ENCODE results near the gene LIN28A.

DNA sequence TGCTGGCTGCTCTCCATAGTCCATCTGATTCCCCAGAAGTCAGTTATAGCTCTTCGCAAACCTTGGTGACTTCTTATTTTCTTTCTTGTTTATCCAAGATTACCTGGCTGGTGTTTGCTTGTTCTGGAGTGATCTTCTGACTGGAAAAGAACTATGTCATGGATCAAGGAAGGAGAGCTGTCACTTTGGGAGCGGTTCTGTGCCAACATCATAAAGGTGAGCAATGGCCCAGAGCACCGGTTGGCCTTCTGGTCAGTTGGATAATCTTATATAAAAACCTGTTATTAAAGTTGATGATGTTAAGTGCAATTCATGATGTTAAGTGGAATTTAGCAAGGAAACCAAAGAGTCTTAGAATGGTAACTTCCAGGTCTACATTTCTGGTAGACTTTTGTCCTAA lies 22.2 kb downstream of the LIN28A start:
- TF ChIP-seq, protein P1, sequence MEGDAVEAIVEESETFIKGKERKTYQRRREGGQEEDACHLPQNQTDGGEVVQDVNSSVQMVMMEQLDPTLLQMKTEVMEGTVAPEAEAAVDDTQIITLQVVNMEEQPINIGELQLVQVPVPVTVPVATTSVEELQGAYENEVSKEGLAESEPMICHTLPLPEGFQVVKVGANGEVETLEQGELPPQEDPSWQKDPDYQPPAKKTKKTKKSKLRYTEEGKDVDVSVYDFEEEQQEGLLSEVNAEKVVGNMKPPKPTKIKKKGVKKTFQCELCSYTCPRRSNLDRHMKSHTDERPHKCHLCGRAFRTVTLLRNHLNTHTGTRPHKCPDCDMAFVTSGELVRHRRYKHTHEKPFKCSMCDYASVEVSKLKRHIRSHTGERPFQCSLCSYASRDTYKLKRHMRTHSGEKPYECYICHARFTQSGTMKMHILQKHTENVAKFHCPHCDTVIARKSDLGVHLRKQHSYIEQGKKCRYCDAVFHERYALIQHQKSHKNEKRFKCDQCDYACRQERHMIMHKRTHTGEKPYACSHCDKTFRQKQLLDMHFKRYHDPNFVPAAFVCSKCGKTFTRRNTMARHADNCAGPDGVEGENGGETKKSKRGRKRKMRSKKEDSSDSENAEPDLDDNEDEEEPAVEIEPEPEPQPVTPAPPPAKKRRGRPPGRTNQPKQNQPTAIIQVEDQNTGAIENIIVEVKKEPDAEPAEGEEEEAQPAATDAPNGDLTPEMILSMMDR (IDR thresholded peaks at IDR 0.05): no peak
- no peak for TF ChIP-seq POLR2A (IDR thresholded peaks at IDR 0.05)
- TF ChIP-seq POLR2AphosphoS5 (IDR thresholded peaks at IDR 0.05): no peak
- TF ChIP-seq EP300 (IDR thresholded peaks at IDR 0.05): no peak

Measured in sigmoid colon (tissue), 4 donors.